ENCODE measurements around the gene PAM16. TPM values are rescaled to one million over a fixed set of nuclear protein-coding genes. Genes with fewer than 3 reads are reported as not detected.

Gene PAM16
- total RNA-seq, 1 experiment from 2014 or later: 104 TPM

- CTCF ChIA-PET: interaction anchor here (1.3 kb wide), 1 partner anchor 15 kb away, joined by 3 read pairs; no protein-coding TSS in a partner anchor
- Histone ChIP-seq H3K36me3 (ENCODE audit: control insufficient read depth, insufficient read depth, low read length) (no peaks in the 10 kb centered on the region), H3K27ac (ENCODE audit: low read length) (no peak overlapping the region), H3K4me1 (ENCODE audit: control insufficient read depth, insufficient read depth, low read length) (peaks cover 28% of the 10 kb centered on the region), H3K27me3 (ENCODE audit: control insufficient read depth, insufficient read depth, low read length) (no peaks in the 10 kb centered on the region), H3K4me3 (ENCODE audit: low read depth in 2 of 2, low read length in 2 of 2) (no peak overlapping the region), H3K9me3 (ENCODE audit: control insufficient read depth, insufficient read depth, low read depth, low read length) (no peaks in the 10 kb centered on the region)
- in situ Hi-C loops (cut with HindIII; ENCODE audit: low pct_unique_long_range_greater_than_20kb, low sequenced_read_pairs) (no loop called here), intact Hi-C loops (cut with micrococcal nuclease; ENCODE audit: unreplicated experiment) (no loop called here)
- TF ChIP-seq REST (IDR thresholded peaks at IDR 0.05; ENCODE audit: insufficient read depth in 1 of 2, low read depth in 2 of 2, low read length in 1 of 2) (no peak), SIN3A (IDR thresholded peaks at IDR 0.05; ENCODE audit: borderline replicate concordance, insufficient read depth, low read depth, low read length) (no peak), TCF7L2 (IDR thresholded peaks at IDR 0.05; ENCODE audit: low read depth, low read length) (no peak), CTCF (IDR thresholded peaks at IDR 0.05) (no peak), POLR2AphosphoS5 (IDR thresholded peaks at IDR 0.05; ENCODE audit: low read depth, low read length) (no peak)
- DNase-seq (ENCODE audit: low read depth, low spot score): no peak
- no peak for ATAC-seq
- POLR2A ChIA-PET: interaction anchor here (0.6 kb wide), 1 partner anchor 32 kb away, joined by 7 read pairs; no protein-coding TSS in a partner anchor
- TSS peak; percentile 49 for BruUV-seq (replicated peaks)
Measured at GRCh38 chr16:4386951-4387565, 35.9 kb upstream of the PAM16 start.

GRCh38 chr16:4386451-4386805 lies 35.3 kb upstream of the PAM16 start:
- H3K36me3 ChIP-seq (ENCODE audit: control insufficient read depth, insufficient read depth, low read length): no peaks in the 10 kb centered on the region
- ATAC-seq: peak; percentile 58
- intact Hi-C loops (cut with micrococcal nuclease; ENCODE audit: unreplicated experiment): no loop called here

More at GRCh38 chr16:4386451-4386805, 35.3 kb upstream of the PAM16 start:
- Histone ChIP-seq H3K9me3 (ENCODE audit: control insufficient read depth, insufficient read depth, low read depth, low read length) (no peaks in the 10 kb centered on the region), H3K27me3 (ENCODE audit: control insufficient read depth, insufficient read depth, low read length) (no peaks in the 10 kb centered on the region), H3K27ac (ENCODE audit: low read length) (no peak overlapping the region), H3K4me1 (ENCODE audit: control insufficient read depth, insufficient read depth, low read length) (peaks cover 28% of the 10 kb centered on the region), H3K4me3 (ENCODE audit: low read depth in 2 of 2, low read length in 2 of 2) (no peak overlapping the region)
- no TSS peak for BruUV-seq (replicated peaks)
- in situ Hi-C loops (cut with HindIII; ENCODE audit: low pct_unique_long_range_greater_than_20kb, low sequenced_read_pairs): no loop called here
- DNase-seq (ENCODE audit: low read depth, low spot score): no peak
- ChIA-PET POLR2A (interaction anchor here (0.6 kb wide), 1 partner anchor 31 kb away, joined by 7 read pairs; no protein-coding TSS in a partner anchor), CTCF (interaction anchor here (1.3 kb wide), 1 partner anchor 16 kb away, joined by 3 read pairs; no protein-coding TSS in a partner anchor)
- TF ChIP-seq SIN3A (IDR thresholded peaks at IDR 0.05; ENCODE audit: borderline replicate concordance, insufficient read depth, low read depth, low read length) (no peak), CTCF (IDR thresholded peaks at IDR 0.05) (no peak), REST (IDR thresholded peaks at IDR 0.05; ENCODE audit: insufficient read depth in 1 of 2, low read depth in 2 of 2, low read length in 1 of 2) (no peak), TCF7L2 (IDR thresholded peaks at IDR 0.05; ENCODE audit: low read depth, low read length) (no peak), POLR2AphosphoS5 (IDR thresholded peaks at IDR 0.05; ENCODE audit: low read depth, low read length) (no peak)

Measured in Panc1 (cell line).